Measurements from ENCODE around the gene EXOC3L1. TPM values are rescaled to one million over a fixed set of nuclear protein-coding genes. Genes with fewer than 3 reads are reported as not detected.

Gene EXOC3L1
- total and polyA plus RNA-seq, 2 of the 13 experiments (the other 11 are each of a cell fraction or from before 2014, with no cell fraction given), result 0.12 TPM; not detected in 1

DNA sequence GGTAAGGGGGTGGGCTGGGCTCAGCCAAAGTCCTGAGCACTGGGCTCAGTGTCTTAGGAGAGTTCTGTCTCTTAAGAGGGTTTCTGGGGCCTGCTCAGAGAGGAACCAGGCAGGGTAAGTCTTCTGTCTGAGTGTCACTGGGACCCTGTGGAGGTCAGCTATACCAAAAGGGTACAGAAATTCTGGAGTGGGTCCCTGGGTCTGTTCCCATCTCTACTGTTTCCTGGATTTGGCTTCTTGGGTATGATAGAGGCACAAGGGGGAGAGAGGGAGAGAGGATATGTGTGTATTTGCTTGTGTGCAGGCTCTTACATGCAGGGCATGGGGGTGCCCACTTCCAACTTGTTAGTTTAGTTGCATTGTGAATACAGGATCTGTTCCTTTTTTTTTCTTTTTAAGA, 3.6 kb upstream of the EXOC3L1 start (continued):
- TF ChIP-seq, protein P1, sequence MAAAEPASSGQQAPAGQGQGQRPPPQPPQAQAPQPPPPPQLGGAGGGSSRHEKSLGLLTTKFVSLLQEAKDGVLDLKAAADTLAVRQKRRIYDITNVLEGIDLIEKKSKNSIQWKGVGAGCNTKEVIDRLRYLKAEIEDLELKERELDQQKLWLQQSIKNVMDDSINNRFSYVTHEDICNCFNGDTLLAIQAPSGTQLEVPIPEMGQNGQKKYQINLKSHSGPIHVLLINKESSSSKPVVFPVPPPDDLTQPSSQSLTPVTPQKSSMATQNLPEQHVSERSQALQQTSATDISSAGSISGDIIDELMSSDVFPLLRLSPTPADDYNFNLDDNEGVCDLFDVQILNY (CRISPR knock-in tag; conservative IDR thresholded peaks at IDR 0.05), result no peak
- TF ChIP-seq, protein P2, sequence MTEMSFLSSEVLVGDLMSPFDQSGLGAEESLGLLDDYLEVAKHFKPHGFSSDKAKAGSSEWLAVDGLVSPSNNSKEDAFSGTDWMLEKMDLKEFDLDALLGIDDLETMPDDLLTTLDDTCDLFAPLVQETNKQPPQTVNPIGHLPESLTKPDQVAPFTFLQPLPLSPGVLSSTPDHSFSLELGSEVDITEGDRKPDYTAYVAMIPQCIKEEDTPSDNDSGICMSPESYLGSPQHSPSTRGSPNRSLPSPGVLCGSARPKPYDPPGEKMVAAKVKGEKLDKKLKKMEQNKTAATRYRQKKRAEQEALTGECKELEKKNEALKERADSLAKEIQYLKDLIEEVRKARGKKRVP (CRISPR knock-in tag; IDR thresholded peaks at IDR 0.05), result no peak
- TF ChIP-seq ZNF660 (CRISPR knock-in tag; IDR thresholded peaks at IDR 0.05; ENCODE audit: borderline replicate concordance, low read depth), result no peak
- TF ChIP-seq, protein P3, sequence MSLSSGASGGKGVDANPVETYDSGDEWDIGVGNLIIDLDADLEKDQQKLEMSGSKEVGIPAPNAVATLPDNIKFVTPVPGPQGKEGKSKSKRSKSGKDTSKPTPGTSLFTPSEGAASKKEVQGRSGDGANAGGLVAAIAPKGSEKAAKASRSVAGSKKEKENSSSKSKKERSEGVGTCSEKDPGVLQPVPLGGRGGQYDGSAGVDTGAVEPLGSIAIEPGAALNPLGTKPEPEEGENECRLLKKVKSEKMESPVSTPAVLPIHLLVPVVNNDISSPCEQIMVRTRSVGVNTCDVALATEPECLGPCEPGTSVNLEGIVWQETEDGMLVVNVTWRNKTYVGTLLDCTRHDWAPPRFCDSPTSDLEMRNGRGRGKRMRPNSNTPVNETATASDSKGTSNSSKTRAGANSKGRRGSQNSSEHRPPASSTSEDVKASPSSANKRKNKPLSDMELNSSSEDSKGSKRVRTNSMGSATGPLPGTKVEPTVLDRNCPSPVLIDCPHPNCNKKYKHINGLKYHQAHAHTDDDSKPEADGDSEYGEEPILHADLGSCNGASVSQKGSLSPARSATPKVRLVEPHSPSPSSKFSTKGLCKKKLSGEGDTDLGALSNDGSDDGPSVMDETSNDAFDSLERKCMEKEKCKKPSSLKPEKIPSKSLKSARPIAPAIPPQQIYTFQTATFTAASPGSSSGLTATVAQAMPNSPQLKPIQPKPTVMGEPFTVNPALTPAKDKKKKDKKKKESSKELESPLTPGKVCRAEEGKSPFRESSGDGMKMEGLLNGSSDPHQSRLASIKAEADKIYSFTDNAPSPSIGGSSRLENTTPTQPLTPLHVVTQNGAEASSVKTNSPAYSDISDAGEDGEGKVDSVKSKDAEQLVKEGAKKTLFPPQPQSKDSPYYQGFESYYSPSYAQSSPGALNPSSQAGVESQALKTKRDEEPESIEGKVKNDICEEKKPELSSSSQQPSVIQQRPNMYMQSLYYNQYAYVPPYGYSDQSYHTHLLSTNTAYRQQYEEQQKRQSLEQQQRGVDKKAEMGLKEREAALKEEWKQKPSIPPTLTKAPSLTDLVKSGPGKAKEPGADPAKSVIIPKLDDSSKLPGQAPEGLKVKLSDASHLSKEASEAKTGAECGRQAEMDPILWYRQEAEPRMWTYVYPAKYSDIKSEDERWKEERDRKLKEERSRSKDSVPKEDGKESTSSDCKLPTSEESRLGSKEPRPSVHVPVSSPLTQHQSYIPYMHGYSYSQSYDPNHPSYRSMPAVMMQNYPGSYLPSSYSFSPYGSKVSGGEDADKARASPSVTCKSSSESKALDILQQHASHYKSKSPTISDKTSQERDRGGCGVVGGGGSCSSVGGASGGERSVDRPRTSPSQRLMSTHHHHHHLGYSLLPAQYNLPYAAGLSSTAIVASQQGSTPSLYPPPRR (CRISPR knock-in tag; IDR thresholded peaks at IDR 0.05; ENCODE audit: borderline replicate concordance), result no peak
- no peak for TF ChIP-seq ZNF569 (CRISPR knock-in tag; IDR thresholded peaks at IDR 0.05; ENCODE audit: borderline replicate concordance)

Data from HepG2 (cell line).